OCI-LY7 (cell line): ENCODE data around the gene AP4S1. TPM values are rescaled to one million over a fixed set of nuclear protein-coding genes. Genes with fewer than 3 reads are reported as not detected.
A peak's percentile ranks its signal among the peaks of the same experiment; 100 is the strongest.

Experiments
- BruUV-seq: library from RNA; stranded (reverse); fragments of 400-500 nt; replicated peaks from 2 replicates; lab custom pipeline; 2021; lab: Mats Ljungman, UMichigan
- CTCF ChIA-PET: fragments of 300-600 bp; sonication (Branson Sonifier 250); formaldehyde crosslinking; loops from one replicate; lab custom pipeline; 2022; ENCODE audit warnings: antibody characterized with exemption; ENCODE audit not compliant: unreplicated experiment; lab: Charles Lee
- POLR2A ChIA-PET: fragments of 300-600 bp; sonication (Branson Sonifier 250); formaldehyde crosslinking; loops from one replicate; lab custom pipeline; 2022; ENCODE audit warnings: antibody characterized with exemption; lab: Charles Lee
- DNase-seq: peaks from one replicate; pipeline ENCODE4 v3.0.0-alpha.2; 2015; ENCODE audit warnings: low spot score
- H2AFZ ChIP-seq: fragments of 200-600 bp; sonication (generic), shearing (Covaris generic); 2 replicates; pipeline ENCODE4 v1.6.1; 2014; ENCODE audit warnings: mild to moderate bottlenecking, antibody characterized with exemption, low read length, moderate library complexity
- H3K27ac ChIP-seq: fragments of 200-600 bp; sonication (generic); 2 replicates; pipeline ENCODE4 v1.5.1; 2014; ENCODE audit warnings: mixed run types, low read depth, mild to moderate bottlenecking, moderate library complexity, low read length, inconsistent platforms; ENCODE audit not compliant: poor library complexity, severe bottlenecking
- H3K36me3 ChIP-seq: fragments of 200-600 bp; sonication (generic); 2 replicates; pipeline ENCODE4 v1.6.1; 2014; ENCODE audit warnings: mild to moderate bottlenecking, antibody characterized with exemption, low read length, moderate library complexity, mixed read lengths; ENCODE audit not compliant: insufficient read depth
- H3K4me1 ChIP-seq: fragments of 200-600 bp; sonication (generic); 2 replicates; pipeline ENCODE4 v1.5.1; 2014; ENCODE audit warnings: mild to moderate bottlenecking, low read length; ENCODE audit not compliant: insufficient read depth, poor library complexity, severe bottlenecking
- H3K4me2 ChIP-seq: fragments of 200-600 bp; sonication (generic); 2 replicates; pipeline ENCODE4 v1.6.1; 2014; ENCODE audit warnings: mild to moderate bottlenecking, low read length
- H3K4me3 ChIP-seq: fragments of 200-600 bp; sonication (generic); 2 replicates; pipeline ENCODE4 v1.5.1; 2014; ENCODE audit warnings: mild to moderate bottlenecking, low read depth, low read length; ENCODE audit not compliant: poor library complexity, severe bottlenecking
- H3K79me2 ChIP-seq: fragments of 200-600 bp; sonication (generic); 2 replicates; pipeline ENCODE4 v1.6.1; 2016; ENCODE audit warnings: low read depth, mild to moderate bottlenecking, low read length, moderate library complexity, mixed read lengths; ENCODE audit not compliant: insufficient read depth
- H3K9me2 ChIP-seq: fragments of 200-600 bp; sonication (generic); 2 replicates; pipeline ENCODE4 v1.6.1; 2016; ENCODE audit warnings: mild to moderate bottlenecking, low read length, mixed read lengths; ENCODE audit not compliant: insufficient read depth
- H3K9me3 ChIP-seq: fragments of 200-600 bp; sonication (generic); 2 replicates; pipeline ENCODE4 v1.6.1; 2014; ENCODE audit warnings: mild to moderate bottlenecking, mixed run types, low read length, mixed read lengths
- H4K20me1 ChIP-seq: fragments of 200-600 bp; sonication (generic); 2 replicates; pipeline ENCODE4 v1.6.1; 2014; ENCODE audit warnings: mild to moderate bottlenecking, antibody characterized with exemption, low read length, moderate library complexity, mixed read lengths; ENCODE audit not compliant: insufficient read depth
- EZH2phosphoT487 ChIP-seq: fragments of 200-600 bp; sonication (generic); IDR thresholded peaks from 2 replicates; pipeline ENCODE4 v1.6.1; 2018; ENCODE audit warnings: low read depth, borderline replicate concordance, mild to moderate bottlenecking, mixed run types, antibody characterized with exemption, low read length, moderate library complexity, mixed read lengths
- intact Hi-C: fragments of 100-400 bp; cut with micrococcal nuclease; formaldehyde crosslinking; loops from one replicate; pipeline ENCODE4 v1.10.0; 2022; ENCODE audit not compliant: unreplicated experiment
- total RNA-seq, 2 experiments: library from RNA; depleted of rRNA in 1 of 2; stranded (reverse); fragments of >200 nt in 1 of 2; shearing (Covaris generic) in 1 of 2; gene quantifications; 2 replicates each; pipeline ENCODE4 v1.2.3, GENCODE V29; 2014 to 2022
- TF ChIP-seq, protein P1 (sequence below): fragments of 200-600 bp; sonication (generic); conservative IDR thresholded peaks from 2 replicates; pipeline ENCODE4 v1.5.1; 2014; ENCODE audit warnings: mild to moderate bottlenecking, antibody characterized with exemption, low read length, moderate library complexity, mixed read lengths

The AP4S1 gene
- total RNA-seq, 2 experiments from 2014 or later = 7.6 to 10.4 TPM

DNA sequence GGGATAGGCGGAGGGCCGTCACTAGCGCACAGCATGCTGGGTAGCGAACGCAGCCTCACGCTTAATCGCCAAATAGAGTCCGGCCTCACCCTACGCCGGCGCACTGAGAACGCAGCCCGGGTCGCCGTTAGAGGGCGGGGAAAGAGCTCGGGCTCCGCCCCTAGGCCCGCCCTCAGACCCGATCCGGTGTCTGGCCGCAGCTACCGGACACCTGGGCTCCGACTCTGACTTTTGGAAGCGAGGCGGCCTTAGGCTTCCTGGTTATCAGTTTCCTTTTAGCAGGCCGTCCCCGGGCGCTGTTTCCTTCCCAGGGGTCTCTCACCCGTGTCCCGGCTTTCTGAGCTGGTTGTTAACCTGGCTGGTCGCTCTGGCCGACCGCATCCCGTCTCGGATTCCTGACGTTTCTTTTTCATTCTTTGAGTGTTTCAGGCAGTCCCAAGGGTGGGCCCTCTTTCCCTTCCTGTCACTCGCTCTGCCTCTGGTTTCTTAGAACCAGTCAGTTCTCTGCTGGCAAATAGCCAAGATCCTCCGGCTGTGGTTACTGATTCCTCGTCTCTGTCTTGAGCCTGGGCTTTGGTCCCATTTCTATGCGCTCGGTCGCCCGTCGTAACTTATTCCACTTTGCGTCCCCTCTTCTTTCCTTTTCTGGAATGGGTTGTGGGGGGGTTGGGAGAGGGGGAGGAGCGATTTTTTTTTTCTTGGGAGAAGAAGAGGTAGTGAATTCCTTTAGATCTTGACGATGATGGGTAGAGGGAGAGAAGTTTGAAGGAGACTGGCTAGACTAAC lies 1.2 kb downstream of the AP4S1 start:
- Histone ChIP-seq H3K9me2 (no peaks in the 10 kb centered on the region), H3K4me1 (peaks cover 25% of the 10 kb centered on the region), H3K9me3 (no peaks in the 10 kb centered on the region), H3K27ac (peak overlapping the region; percentile 76), H3K4me2 (peak overlapping the region; percentile 83), H3K4me3 (peak overlapping the region; percentile 98), H3K79me2 (peaks cover 53% of the 10 kb centered on the region), H2AFZ (peak overlapping the region; percentile 84; the same call in 1 of the 2 replicates), H3K36me3 (peaks cover 15% of the 10 kb centered on the region), H4K20me1 (peaks cover 27% of the 10 kb centered on the region)
- POLR2A ChIA-PET = interaction anchor here (0.6 to 2.0 kb wide), 16 partner anchors 12 to 394 kb away, joined by 3 to 11 read pairs (median 4); partner anchors contain the start of gene HEATR5A
- no TSS peak for BruUV-seq
- peak; percentile 95 for DNase-seq
- no peak for TF ChIP-seq EZH2phosphoT487
- CTCF ChIA-PET = interaction anchor here (1.3 kb wide), 1 partner anchor 182 kb away, joined by 3 read pairs; no protein-coding TSS in a partner anchor
- intact Hi-C loops = loop anchor here (2.0 to 5.0 kb wide), 3 partner anchors 46 to 181 kb away; partner anchors contain the start of gene HECTD1

DNA sequence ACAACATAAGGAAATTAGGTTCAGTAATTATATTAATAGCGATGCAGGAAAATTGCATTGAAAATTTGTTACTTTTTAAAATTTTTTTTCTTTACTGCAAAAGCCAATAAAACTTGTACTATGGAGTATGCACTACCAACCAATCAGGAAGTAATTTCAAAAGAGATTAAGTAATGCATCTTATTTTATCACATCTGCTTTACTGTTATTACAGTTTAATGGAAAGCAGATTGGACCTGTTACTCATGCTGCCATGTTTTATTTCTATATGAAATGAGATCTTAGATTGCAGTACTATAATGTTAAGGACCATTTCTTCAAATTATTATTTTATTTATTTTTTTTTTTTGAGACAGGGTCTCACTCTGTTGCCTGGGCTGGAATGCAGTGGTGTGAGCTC lies 2.4 kb downstream of the AP4S1 start:
- Histone ChIP-seq H2AFZ (no peak overlapping the region), H3K4me1 (peaks cover 24% of the 10 kb centered on the region), H3K9me3 (no peaks in the 10 kb centered on the region), H3K4me2 (no peak overlapping the region), H3K4me3 (no peak overlapping the region), H3K27ac (no peak overlapping the region), H3K36me3 (peaks cover 4% of the 10 kb centered on the region), H3K9me2 (no peaks in the 10 kb centered on the region), H4K20me1 (peaks cover 21% of the 10 kb centered on the region), H3K79me2 (peaks cover 42% of the 10 kb centered on the region)
- TF ChIP-seq EZH2phosphoT487 = no peak
- TF ChIP-seq, protein P1, sequence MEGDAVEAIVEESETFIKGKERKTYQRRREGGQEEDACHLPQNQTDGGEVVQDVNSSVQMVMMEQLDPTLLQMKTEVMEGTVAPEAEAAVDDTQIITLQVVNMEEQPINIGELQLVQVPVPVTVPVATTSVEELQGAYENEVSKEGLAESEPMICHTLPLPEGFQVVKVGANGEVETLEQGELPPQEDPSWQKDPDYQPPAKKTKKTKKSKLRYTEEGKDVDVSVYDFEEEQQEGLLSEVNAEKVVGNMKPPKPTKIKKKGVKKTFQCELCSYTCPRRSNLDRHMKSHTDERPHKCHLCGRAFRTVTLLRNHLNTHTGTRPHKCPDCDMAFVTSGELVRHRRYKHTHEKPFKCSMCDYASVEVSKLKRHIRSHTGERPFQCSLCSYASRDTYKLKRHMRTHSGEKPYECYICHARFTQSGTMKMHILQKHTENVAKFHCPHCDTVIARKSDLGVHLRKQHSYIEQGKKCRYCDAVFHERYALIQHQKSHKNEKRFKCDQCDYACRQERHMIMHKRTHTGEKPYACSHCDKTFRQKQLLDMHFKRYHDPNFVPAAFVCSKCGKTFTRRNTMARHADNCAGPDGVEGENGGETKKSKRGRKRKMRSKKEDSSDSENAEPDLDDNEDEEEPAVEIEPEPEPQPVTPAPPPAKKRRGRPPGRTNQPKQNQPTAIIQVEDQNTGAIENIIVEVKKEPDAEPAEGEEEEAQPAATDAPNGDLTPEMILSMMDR = no peak
- intact Hi-C loops = loop anchor here (2.0 to 5.0 kb wide), 3 partner anchors 47 to 179 kb away; partner anchors contain the start of gene HECTD1
- no TSS peak for BruUV-seq
- ChIA-PET CTCF (no interaction called here), POLR2A (interaction anchor here (0.9 to 1.1 kb wide), 3 partner anchors 11 to 66 kb away, joined by 3 to 4 read pairs (median 3); no protein-coding TSS in a partner anchor)
- DNase-seq = no peak

DNA sequence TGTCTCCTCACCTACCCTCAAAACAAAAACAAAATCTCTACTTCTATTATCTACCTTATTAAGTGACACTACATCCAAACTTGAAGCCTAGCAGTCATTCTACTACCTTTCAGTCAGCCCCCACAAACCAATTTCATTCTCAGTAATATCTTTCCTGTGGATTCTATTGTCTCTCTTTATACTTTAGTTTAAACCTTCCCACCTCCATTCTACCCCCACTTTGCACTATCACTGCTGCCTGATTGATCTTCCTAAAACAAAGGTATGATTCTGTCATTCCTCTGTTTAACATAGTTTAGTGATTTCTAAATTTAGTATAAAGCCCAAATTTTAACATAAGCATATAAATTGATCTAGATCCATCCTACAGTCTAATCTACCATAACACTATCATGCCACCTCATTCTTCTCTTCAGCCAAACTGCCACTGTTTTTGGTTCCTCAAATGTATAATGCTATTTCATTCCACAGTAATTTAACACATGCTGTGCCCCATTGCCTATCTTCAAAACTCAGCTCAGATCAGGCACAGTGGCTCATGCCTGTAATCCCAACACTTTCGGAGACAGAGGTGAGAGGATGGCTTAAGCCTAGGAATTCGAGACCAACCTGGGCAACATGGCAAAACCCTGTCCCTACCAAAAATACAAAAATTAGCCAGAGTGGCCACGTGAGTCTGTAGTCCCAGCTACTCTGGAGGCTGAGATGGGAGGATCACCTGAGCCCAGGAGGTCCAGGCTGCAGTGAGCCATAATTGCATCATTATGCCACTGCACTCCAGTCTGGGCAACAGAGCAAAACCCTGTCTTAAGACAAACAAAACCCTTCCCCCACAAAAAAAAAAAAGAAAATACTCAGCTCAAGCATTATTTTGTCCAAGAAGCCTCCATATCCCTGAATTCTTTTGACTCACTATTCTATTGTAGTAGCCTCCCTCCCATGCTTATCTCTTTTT lies 3.8 kb downstream of the AP4S1 start:
- CTCF ChIA-PET = interaction anchor here (0.8 kb wide), 1 partner anchor 36 kb away, joined by 3 read pairs; no protein-coding TSS in a partner anchor
- Histone ChIP-seq H4K20me1 (peaks cover 9% of the 10 kb centered on the region), H3K4me1 (peaks cover 9% of the 10 kb centered on the region), H3K9me2 (no peaks in the 10 kb centered on the region), H3K27ac (no peak overlapping the region), H2AFZ (no peak overlapping the region), H3K9me3 (no peaks in the 10 kb centered on the region), H3K79me2 (peaks cover 28% of the 10 kb centered on the region), H3K36me3 (no peaks in the 10 kb centered on the region), H3K4me2 (no peak overlapping the region), H3K4me3 (no peak overlapping the region)
- TF ChIP-seq, protein P1 = no peak
- no peak for TF ChIP-seq EZH2phosphoT487
- no TSS peak for BruUV-seq
- intact Hi-C loops = loop anchor here (5.0 kb wide), 2 partner anchors 53 to 178 kb away; partner anchors contain the start of gene HECTD1
- POLR2A ChIA-PET = interaction anchor here (0.6 to 0.7 kb wide), 2 partner anchors 70 to 141 kb away, joined by 4 read pairs; no protein-coding TSS in a partner anchor
- DNase-seq = no peak
